K562 (cell line): ENCODE data around the gene FHIT. TPM values are rescaled to one million over a fixed set of nuclear protein-coding genes. Genes with fewer than 3 reads are reported as not detected.

Experiments
- ATAC-seq: fragments of 200-7000 bp; cut with Tn5 transposase; 3 replicates; pipeline ENCODE4 v1.9.1; 2020; ENCODE audit warnings: moderate library complexity
- BruUV-seq: library from RNA; stranded (reverse); fragments of 400-500 nt; replicated peaks from 2 replicates; lab custom pipeline; 2021; lab: Mats Ljungman, UMichigan
- CTCF ChIA-PET: fragments of 300-600 bp; formaldehyde crosslinking; extraction: SDS; loops from one replicate; lab custom pipeline; 2021; ENCODE audit warnings: low intra/inter-chr PET ratio; lab: Yijun Ruan, JAX
- POLR2A ChIA-PET: fragments of 300-600, 350-650 bp; sonication (Branson Sonifier 250); formaldehyde crosslinking; extraction: SDS; loops from one replicate; lab custom pipeline; 2021; ENCODE audit warnings: antibody characterized with exemption, inconsistent platforms; lab: Yijun Ruan, JAX
- DNase-seq, 4 experiments: peaks; one replicate each; pipeline versions ENCODE4 v3.0.0 to v3.0.0-alpha.2; 2011 to 2018; ENCODE audit warnings: low spot score in 3 of 4, mixed read lengths in 3 of 4; ENCODE audit errors: extremely low read depth in 1 of 4
- FAIRE-seq: peaks from 2 replicates; lab custom pipeline; 2011; peaks lifted over from hg19 to GRCh38; lab: Jason Lieb, UNC
- H2AFZ ChIP-seq: 2 replicates; pipeline ENCODE4 v1.6.0; 2011; ENCODE audit warnings: low read depth, low read length, control low read depth, inconsistent platforms
- H3K27ac ChIP-seq: fragments of 200-600 bp; 3 replicates; pipeline ENCODE4 v1.8.0; 2011; ENCODE audit warnings: low read depth, mild to moderate bottlenecking, control low read depth, inconsistent platforms, low read length, moderate library complexity, mixed read lengths; ENCODE audit errors: extremely low read depth
- H3K27me3 ChIP-seq, 2 experiments: fragments of 300-600 bp in 1 of 2; 2 replicates in 1 of 2; 3 replicates in 1 of 2; pipeline versions ENCODE4 v1.6.0 to v1.8.0; 2011; ENCODE audit warnings: inconsistent platforms in 2 of 2, low read length in 2 of 2, mild to moderate bottlenecking in 1 of 2, mixed read lengths in 1 of 2, moderate library complexity in 1 of 2; ENCODE audit not compliant: control insufficient read depth in 2 of 2, insufficient read depth in 2 of 2
- H3K36me3 ChIP-seq: fragments of 300-600 bp; 3 replicates; pipeline ENCODE4 v1.8.0; 2011; ENCODE audit warnings: mild to moderate bottlenecking, low read length, inconsistent platforms; ENCODE audit not compliant: control insufficient read depth, insufficient read depth
- H3K4me1 ChIP-seq, 2 experiments: fragments of 200-600 bp in 1 of 2; replicated peaks in 1 of 2; 2 replicates in 1 of 2; 3 replicates in 1 of 2; pipeline versions ENCODE4 v1.5.1 to v1.8.0; 2011; ENCODE audit warnings: inconsistent platforms in 2 of 2, low read length in 2 of 2, mild to moderate bottlenecking in 1 of 2, mixed read lengths in 1 of 2, moderate library complexity in 1 of 2; ENCODE audit not compliant: control insufficient read depth in 2 of 2, insufficient read depth in 2 of 2
- H3K4me2 ChIP-seq: 2 replicates; pipeline ENCODE4 v1.6.1; 2011; ENCODE audit warnings: low read length, control low read depth, inconsistent platforms, mixed read lengths; ENCODE audit not compliant: insufficient read depth
- H3K4me3 ChIP-seq: fragments of 200-600 bp; sonication (generic), shearing (Covaris generic); 2 replicates; pipeline ENCODE4 v1.5.1; 2016; ENCODE audit warnings: control low read depth, inconsistent platforms
- H3K79me2 ChIP-seq: fragments of 200-600 bp; 3 replicates; pipeline ENCODE4 v1.8.0; 2011; ENCODE audit warnings: low read length, inconsistent platforms; ENCODE audit not compliant: control insufficient read depth, insufficient read depth
- H3K9ac ChIP-seq, 2 experiments: 2 replicates each; pipeline versions ENCODE4 v1.6.0 to v1.6.1; 2011; ENCODE audit warnings: low read depth in 2 of 2, low read length in 2 of 2, control low read depth in 1 of 2, inconsistent platforms in 1 of 2, mild to moderate bottlenecking in 1 of 2, mixed read lengths in 1 of 2; ENCODE audit not compliant: insufficient read depth in 1 of 2
- H3K9me1 ChIP-seq: one replicate; pipeline ENCODE4 v1.6.0; 2011; ENCODE audit warnings: inconsistent platforms, mild to moderate bottlenecking, low read length, moderate library complexity; ENCODE audit not compliant: control insufficient read depth, insufficient read depth
- H3K9me3 ChIP-seq: replicated peaks from 2 replicates; pipeline ENCODE4 v1.5.1; 2011; ENCODE audit warnings: low read depth, low read length, inconsistent platforms; ENCODE audit not compliant: control insufficient read depth, insufficient read depth
- H4K20me1 ChIP-seq: replicated peaks from 2 replicates; pipeline ENCODE4 v1.6.1; 2011; ENCODE audit warnings: low read length, inconsistent platforms, mixed read lengths; ENCODE audit not compliant: control insufficient read depth, insufficient read depth
- CBX3 ChIP-seq, 2 experiments: IDR thresholded peaks; 1 replicate in 1 of 2; 2 replicates in 1 of 2; pipeline ENCODE4 v1.6.1; 2012; ENCODE audit warnings: inconsistent platforms in 2 of 2, low read length in 2 of 2, borderline replicate concordance in 1 of 2, control low read depth in 1 of 2
- HSF4 ChIP-seq: fragments of 250-450 bp; sonication (Bioruptor Pico); IDR thresholded peaks from 2 replicates; pipeline ENCODE4 v2.1.2; 2022; ENCODE audit warnings: mild to moderate bottlenecking, moderate library complexity, borderline replicate concordance
- WGBS: fragments of 100-300 bp; shearing (Covaris generic); methylation state at CpG from one replicate; pipeline ENCODE4 v1.1.6; 2016; ENCODE audit warnings: low coverage, mixed read lengths; ENCODE audit not compliant: insufficient coverage; ENCODE audit errors: missing lambda C conversion rate; 5-methylcytosine and 5-hydroxymethylcytosine counted together
- in situ Hi-C: fragments of 300-500 bp; cut with MboI; formaldehyde crosslinking; loops from 4 replicates; pipeline ENCODE4 v1.15.0; 2018; ENCODE audit warnings: inconsistent platforms, mixed read lengths
- intact Hi-C: fragments of 100-400 bp; cut with micrococcal nuclease; formaldehyde crosslinking; loops from 2 replicates; pipeline ENCODE4 v1.14.2; 2022
- polyA plus RNA-seq, 8 experiments: library from polyadenylated mRNA; depleted of rRNA in 4 of 8; stranded (reverse) in 5 of 8; unstranded in 3 of 8; fragments of >200 nt; fragmentation: Nextera tagmentation in 2 of 8; fragmentation: Illumina TruSeq in 1 of 8; extraction: Ambion mirVana in 2 of 8; extraction: Trizol in 1 of 8; gene quantifications; 2 replicates each; pipeline versions ENCODE4 v1.2.1 to v1.2.3, GENCODE V29; 2011 to 2014; ENCODE audit warnings: inconsistent platforms in 1 of 8, missing spikeins in 1 of 8
- total RNA-seq, 7 experiments: library from RNA; depleted of rRNA in 6 of 7; stranded (reverse); fragments of >200 nt in 6 of 7; fragmentation: Illumina TruSeq in 2 of 7; extraction: Trizol in 2 of 7; gene quantifications; 2 replicates each; pipeline versions ENCODE4 v1.2.1 to v1.2.3, GENCODE V29; 2011 to 2021; ENCODE audit warnings: low replicate concordance in 1 of 7
- TF ChIP-seq, protein P1 (sequence below): sonication (generic); formaldehyde crosslinking; IDR thresholded peaks from 2 replicates; pipeline ENCODE4 v1.8.1; 2023; ENCODE audit warnings: missing genetic modification reagents, mild to moderate bottlenecking, borderline replicate concordance
- TF ChIP-seq, protein P2 (sequence below): sonication (generic); formaldehyde crosslinking; IDR thresholded peaks from 2 replicates; pipeline ENCODE4 v1.8.1; 2023; ENCODE audit warnings: mild to moderate bottlenecking, missing genetic modification reagents, moderate library complexity

Gene FHIT
- total and polyA plus RNA-seq, 9 of the 15 experiments (the other 6 are each of a cell fraction or from before 2014, with no cell fraction given) = 1.7 to 9.1 (median 4.3) TPM

DNA sequence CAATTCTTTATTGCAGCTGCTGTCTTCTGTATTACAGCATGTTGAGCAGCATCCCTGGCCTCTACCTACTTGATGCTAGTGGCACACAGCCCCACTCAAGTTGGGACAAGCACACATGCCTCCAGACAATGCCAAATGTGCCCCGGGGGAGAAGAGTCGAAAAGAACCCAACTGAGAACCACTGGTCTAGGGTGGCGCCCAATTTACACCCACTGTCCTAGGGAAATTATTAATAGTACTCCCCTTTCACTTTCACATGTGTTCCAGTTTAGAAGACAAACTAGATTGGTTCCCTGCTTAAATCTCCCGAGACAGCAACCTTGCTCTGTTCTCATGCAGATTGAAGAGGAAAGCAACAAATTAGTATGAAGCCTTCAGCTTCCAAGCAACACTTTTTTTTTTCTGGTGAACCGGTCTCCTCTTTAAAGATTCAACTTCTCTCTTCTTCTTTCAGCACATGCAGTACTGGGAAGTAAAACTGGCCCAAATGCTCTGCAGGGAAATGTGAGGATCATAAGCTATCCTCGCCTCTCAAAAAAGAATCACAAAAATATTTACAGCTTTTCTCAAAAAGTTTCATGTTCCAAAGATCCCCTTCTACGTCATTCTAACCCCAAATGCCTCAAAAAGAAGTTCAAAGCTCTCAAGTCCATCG lies 1377.5 kb downstream of the FHIT start:
- FAIRE-seq (no peak), DNase-seq (no peak)
- 71% methylated on average over 1 of the region's 8 CpGs for WGBS
- H3K9me1 ChIP-seq = no peaks in the 10 kb centered on the region
- H3K4me1 ChIP-seq = peaks cover 0 to 12% of the 10 kb centered on the region in 2 experiments; a peak in 3 of 5 replicates
- in situ Hi-C loops = loop anchor here (25.0 kb wide), 1 partner anchor 286 kb away; no protein-coding TSS in a partner anchor
- no peak overlapping the region for H3K4me3 ChIP-seq
- H3K27ac ChIP-seq = no peak overlapping the region
- BruUV-seq = no TSS peak
- no peak overlapping the region for H2AFZ ChIP-seq
- no peaks in the 10 kb centered on the region for H3K79me2 ChIP-seq
- CTCF ChIA-PET = no interaction called here
- no peak overlapping the region for H3K9ac ChIP-seq
- H3K9me3 ChIP-seq = no peaks in the 10 kb centered on the region
- TF ChIP-seq, protein P1, sequence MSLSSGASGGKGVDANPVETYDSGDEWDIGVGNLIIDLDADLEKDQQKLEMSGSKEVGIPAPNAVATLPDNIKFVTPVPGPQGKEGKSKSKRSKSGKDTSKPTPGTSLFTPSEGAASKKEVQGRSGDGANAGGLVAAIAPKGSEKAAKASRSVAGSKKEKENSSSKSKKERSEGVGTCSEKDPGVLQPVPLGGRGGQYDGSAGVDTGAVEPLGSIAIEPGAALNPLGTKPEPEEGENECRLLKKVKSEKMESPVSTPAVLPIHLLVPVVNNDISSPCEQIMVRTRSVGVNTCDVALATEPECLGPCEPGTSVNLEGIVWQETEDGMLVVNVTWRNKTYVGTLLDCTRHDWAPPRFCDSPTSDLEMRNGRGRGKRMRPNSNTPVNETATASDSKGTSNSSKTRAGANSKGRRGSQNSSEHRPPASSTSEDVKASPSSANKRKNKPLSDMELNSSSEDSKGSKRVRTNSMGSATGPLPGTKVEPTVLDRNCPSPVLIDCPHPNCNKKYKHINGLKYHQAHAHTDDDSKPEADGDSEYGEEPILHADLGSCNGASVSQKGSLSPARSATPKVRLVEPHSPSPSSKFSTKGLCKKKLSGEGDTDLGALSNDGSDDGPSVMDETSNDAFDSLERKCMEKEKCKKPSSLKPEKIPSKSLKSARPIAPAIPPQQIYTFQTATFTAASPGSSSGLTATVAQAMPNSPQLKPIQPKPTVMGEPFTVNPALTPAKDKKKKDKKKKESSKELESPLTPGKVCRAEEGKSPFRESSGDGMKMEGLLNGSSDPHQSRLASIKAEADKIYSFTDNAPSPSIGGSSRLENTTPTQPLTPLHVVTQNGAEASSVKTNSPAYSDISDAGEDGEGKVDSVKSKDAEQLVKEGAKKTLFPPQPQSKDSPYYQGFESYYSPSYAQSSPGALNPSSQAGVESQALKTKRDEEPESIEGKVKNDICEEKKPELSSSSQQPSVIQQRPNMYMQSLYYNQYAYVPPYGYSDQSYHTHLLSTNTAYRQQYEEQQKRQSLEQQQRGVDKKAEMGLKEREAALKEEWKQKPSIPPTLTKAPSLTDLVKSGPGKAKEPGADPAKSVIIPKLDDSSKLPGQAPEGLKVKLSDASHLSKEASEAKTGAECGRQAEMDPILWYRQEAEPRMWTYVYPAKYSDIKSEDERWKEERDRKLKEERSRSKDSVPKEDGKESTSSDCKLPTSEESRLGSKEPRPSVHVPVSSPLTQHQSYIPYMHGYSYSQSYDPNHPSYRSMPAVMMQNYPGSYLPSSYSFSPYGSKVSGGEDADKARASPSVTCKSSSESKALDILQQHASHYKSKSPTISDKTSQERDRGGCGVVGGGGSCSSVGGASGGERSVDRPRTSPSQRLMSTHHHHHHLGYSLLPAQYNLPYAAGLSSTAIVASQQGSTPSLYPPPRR = no peak
- no peak for TF ChIP-seq HSF4
- TF ChIP-seq, protein P2, sequence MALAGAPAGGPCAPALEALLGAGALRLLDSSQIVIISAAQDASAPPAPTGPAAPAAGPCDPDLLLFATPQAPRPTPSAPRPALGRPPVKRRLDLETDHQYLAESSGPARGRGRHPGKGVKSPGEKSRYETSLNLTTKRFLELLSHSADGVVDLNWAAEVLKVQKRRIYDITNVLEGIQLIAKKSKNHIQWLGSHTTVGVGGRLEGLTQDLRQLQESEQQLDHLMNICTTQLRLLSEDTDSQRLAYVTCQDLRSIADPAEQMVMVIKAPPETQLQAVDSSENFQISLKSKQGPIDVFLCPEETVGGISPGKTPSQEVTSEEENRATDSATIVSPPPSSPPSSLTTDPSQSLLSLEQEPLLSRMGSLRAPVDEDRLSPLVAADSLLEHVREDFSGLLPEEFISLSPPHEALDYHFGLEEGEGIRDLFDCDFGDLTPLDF (CRISPR knock-in tag) = no peak
- no peak for TF ChIP-seq CBX3 (IDR thresholded peaks at IDR 0.05; ENCODE audit: borderline replicate concordance in 1 of 2, low read length in 2 of 2)
- TF ChIP-seq, all 486 proteins: peak for 0
- ATAC-seq = no peak
- POLR2A ChIA-PET = no interaction called here
- Histone ChIP-seq H3K27me3 (no peaks in the 10 kb centered on the region), H4K20me1 (no peaks in the 10 kb centered on the region), H3K4me2 (no peak overlapping the region), H3K36me3 (no peaks in the 10 kb centered on the region)
- intact Hi-C loops = no loop called here
